A673 (cell line): ENCODE measurements around the gene LMO7. TPM values are rescaled to one million over a fixed set of nuclear protein-coding genes. Genes with fewer than 3 reads are reported as not detected.
A peak's percentile ranks its signal among the peaks of the same experiment; 100 is the strongest.

Experiments
- BruUV-seq: library from RNA; stranded (reverse); fragments of 400-500 nt; replicated peaks from 2 replicates; lab custom pipeline; 2021; lab: Mats Ljungman, UMichigan
- CTCF ChIA-PET: fragments of 300-600 bp; sonication (Branson Sonifier 250); formaldehyde crosslinking; loops from one replicate; lab custom pipeline; 2022; ENCODE audit warnings: antibody characterized with exemption; lab: Charles Lee
- POLR2A ChIA-PET: fragments of 300-600 bp; sonication (Branson Sonifier 250); formaldehyde crosslinking; loops from one replicate; lab custom pipeline; 2022; ENCODE audit warnings: antibody characterized with exemption; ENCODE audit not compliant: low non-redundant PET; lab: Charles Lee
- DNase-seq: peaks from one replicate; pipeline ENCODE4 v3.0.0-alpha.2; 2015; ENCODE audit warnings: low spot score
- H3K27ac ChIP-seq: fragments of 200-600 bp; sonication (generic); 2 replicates; pipeline ENCODE4 v1.5.1; 2016; ENCODE audit warnings: mixed run types, low read depth, mild to moderate bottlenecking, mixed read lengths, antibody characterized with exemption, low read length; ENCODE audit not compliant: poor library complexity, severe bottlenecking
- H3K27me3 ChIP-seq: fragments of 200-600 bp; sonication (generic); replicated peaks from 2 replicates; pipeline ENCODE4 v1.6.1; 2017; ENCODE audit warnings: mixed run types, low read depth, mild to moderate bottlenecking, mixed read lengths, antibody characterized with exemption, low read length; ENCODE audit not compliant: insufficient read depth, poor library complexity
- H3K36me3 ChIP-seq: fragments of 200-600 bp; sonication (generic); 2 replicates; pipeline ENCODE4 v1.6.1; 2016; ENCODE audit warnings: mixed run types, mild to moderate bottlenecking, mixed read lengths, antibody characterized with exemption, low read length; ENCODE audit not compliant: insufficient read depth, poor library complexity, severe bottlenecking
- H3K4me1 ChIP-seq: fragments of 200-600 bp; sonication (generic); 2 replicates; pipeline ENCODE4 v1.6.1; 2017; ENCODE audit warnings: mixed run types, mild to moderate bottlenecking, mixed read lengths, antibody characterized with exemption, low read length; ENCODE audit not compliant: insufficient read depth, poor library complexity, severe bottlenecking
- H3K4me3 ChIP-seq: fragments of 200-600 bp; sonication (generic); 2 replicates; pipeline ENCODE4 v1.5.1; 2016; ENCODE audit warnings: low read depth, mixed run types, mild to moderate bottlenecking, mixed read lengths, low read length; ENCODE audit not compliant: poor library complexity, severe bottlenecking
- H3K9me3 ChIP-seq: fragments of 200-600 bp; sonication (generic); 2 replicates; pipeline ENCODE4 v1.6.1; 2016; ENCODE audit warnings: mixed run types, low read depth, mild to moderate bottlenecking, mixed read lengths, antibody characterized with exemption, low read length; ENCODE audit not compliant: poor library complexity, severe bottlenecking
- EZH2 ChIP-seq: fragments of 200-600 bp; sonication (generic); IDR thresholded peaks from 2 replicates; pipeline ENCODE4 v1.6.1; 2017; ENCODE audit warnings: borderline replicate concordance, low read depth, mild to moderate bottlenecking, mixed read lengths, antibody characterized with exemption, low read length; ENCODE audit not compliant: poor library complexity, severe bottlenecking
- intact Hi-C: fragments of 100-400 bp; cut with micrococcal nuclease; formaldehyde crosslinking; loops from one replicate; pipeline ENCODE4 v1.10.0; 2022; ENCODE audit not compliant: unreplicated experiment
- total RNA-seq: library from RNA; stranded (reverse); gene quantifications from 2 replicates; pipeline ENCODE4 v1.2.3, GENCODE V29; 2021
- TF ChIP-seq, protein P1 (sequence below): fragments of 300-800, 200-600 bp; sonication (generic); conservative IDR thresholded peaks from 2 replicates; pipeline ENCODE4 v1.5.1; 2017; ENCODE audit warnings: low read depth, mild to moderate bottlenecking, antibody characterized with exemption, low read length, moderate library complexity, mixed read lengths

The LMO7 gene
- total RNA-seq, 1 experiment from 2014 or later, result 20.3 TPM

DNA sequence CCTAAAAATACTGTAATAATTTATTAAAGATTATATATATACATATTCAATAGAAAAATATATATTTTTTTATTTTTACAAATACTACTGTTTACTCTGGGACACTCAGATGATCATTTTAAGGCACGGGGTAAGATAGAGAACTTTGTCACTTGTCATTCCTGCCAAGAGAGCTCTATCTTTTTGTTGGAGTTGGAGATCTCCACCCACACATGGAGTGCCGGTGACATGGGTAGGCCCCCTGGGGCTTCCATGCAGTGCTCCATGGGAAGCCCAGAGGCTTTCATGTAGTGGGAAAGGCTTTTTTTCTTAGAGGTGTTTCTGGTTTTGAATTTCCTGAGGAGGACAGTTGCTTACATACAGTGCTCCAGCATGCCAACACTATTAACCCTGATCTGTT, 81.4 kb downstream of the LMO7 start:
- no peaks in the 10 kb centered on the region for H3K27me3 ChIP-seq
- H3K4me1 ChIP-seq, result peaks cover 7% of the 10 kb centered on the region
- H3K4me3 ChIP-seq, result no peak overlapping the region
- TF ChIP-seq, protein P1, sequence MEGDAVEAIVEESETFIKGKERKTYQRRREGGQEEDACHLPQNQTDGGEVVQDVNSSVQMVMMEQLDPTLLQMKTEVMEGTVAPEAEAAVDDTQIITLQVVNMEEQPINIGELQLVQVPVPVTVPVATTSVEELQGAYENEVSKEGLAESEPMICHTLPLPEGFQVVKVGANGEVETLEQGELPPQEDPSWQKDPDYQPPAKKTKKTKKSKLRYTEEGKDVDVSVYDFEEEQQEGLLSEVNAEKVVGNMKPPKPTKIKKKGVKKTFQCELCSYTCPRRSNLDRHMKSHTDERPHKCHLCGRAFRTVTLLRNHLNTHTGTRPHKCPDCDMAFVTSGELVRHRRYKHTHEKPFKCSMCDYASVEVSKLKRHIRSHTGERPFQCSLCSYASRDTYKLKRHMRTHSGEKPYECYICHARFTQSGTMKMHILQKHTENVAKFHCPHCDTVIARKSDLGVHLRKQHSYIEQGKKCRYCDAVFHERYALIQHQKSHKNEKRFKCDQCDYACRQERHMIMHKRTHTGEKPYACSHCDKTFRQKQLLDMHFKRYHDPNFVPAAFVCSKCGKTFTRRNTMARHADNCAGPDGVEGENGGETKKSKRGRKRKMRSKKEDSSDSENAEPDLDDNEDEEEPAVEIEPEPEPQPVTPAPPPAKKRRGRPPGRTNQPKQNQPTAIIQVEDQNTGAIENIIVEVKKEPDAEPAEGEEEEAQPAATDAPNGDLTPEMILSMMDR, result no peak
- no peak for TF ChIP-seq EZH2
- no peaks in the 10 kb centered on the region for H3K9me3 ChIP-seq
- intact Hi-C loops, result no loop called here
- H3K36me3 ChIP-seq, result no peaks in the 10 kb centered on the region
- DNase-seq, result peak; percentile 40
- CTCF ChIA-PET, result no interaction called here
- POLR2A ChIA-PET, result no interaction called here
- no peak overlapping the region for H3K27ac ChIP-seq
- BruUV-seq, result no TSS peak

DNA sequence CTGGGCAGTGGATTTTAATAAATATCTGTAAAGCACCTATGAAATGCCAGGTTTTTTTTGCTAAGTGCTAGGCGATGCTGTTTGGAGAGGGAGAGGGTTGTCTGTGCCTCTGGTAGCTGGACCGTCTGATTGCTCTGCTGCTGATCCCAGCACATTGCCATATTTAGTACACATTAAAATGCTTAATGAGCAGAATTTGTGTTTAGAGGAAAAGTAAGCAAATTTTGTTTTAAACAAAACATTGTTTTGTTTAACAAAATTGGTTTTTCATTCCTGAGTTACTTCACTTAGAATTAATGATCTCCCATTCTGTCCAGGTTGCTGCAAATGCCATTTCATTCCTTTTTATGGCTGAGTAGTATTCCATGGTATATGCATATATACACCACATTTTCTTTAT, 85.2 kb downstream of the LMO7 start:
- Histone ChIP-seq H3K4me3 (no peak overlapping the region), H3K36me3 (no peaks in the 10 kb centered on the region), H3K27ac (no peak overlapping the region), H3K4me1 (peaks cover 4% of the 10 kb centered on the region), H3K9me3 (no peaks in the 10 kb centered on the region), H3K27me3 (no peaks in the 10 kb centered on the region)
- CTCF ChIA-PET, result no interaction called here
- TF ChIP-seq, protein P1, result no peak
- no peak for TF ChIP-seq EZH2
- DNase-seq, result no peak
- POLR2A ChIA-PET, result no interaction called here
- no TSS peak for BruUV-seq
- intact Hi-C loops, result no loop called here

DNA sequence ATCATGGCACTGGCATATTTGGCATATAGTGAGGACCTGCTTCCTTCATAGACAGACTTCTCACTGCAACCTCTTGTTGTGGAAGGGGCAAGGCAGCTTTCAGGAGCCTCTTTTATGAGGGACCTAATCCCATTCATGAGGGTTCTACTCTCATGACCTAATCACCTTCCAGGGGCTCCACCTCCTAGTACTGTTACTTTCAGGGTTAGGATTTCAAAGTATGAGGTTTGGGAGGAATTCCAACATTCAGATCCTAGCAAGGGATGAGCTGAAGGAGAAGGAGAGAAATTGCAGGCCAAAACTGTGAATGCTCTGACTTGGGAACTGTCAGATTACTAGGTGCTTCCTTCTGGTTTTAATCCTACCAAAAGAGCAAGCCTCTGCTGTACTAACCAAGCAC, 87.8 kb downstream of the LMO7 start:
- CTCF ChIA-PET, result no interaction called here
- no TSS peak for BruUV-seq
- no peak for DNase-seq
- Histone ChIP-seq H3K27ac (no peak overlapping the region), H3K9me3 (no peaks in the 10 kb centered on the region), H3K36me3 (no peaks in the 10 kb centered on the region), H3K4me3 (no peak overlapping the region), H3K4me1 (peaks cover 4% of the 10 kb centered on the region), H3K27me3 (no peaks in the 10 kb centered on the region)
- intact Hi-C loops, result no loop called here
- TF ChIP-seq, protein P1, result no peak
- no peak for TF ChIP-seq EZH2
- POLR2A ChIA-PET, result no interaction called here
